Measurements from ENCODE around the gene CASS4. TPM values are rescaled to one million over a fixed set of nuclear protein-coding genes. Genes with fewer than 3 reads are reported as not detected.

Gene CASS4
- total RNA-seq, 1 donor from 2014 or later, result not detected

DNA sequence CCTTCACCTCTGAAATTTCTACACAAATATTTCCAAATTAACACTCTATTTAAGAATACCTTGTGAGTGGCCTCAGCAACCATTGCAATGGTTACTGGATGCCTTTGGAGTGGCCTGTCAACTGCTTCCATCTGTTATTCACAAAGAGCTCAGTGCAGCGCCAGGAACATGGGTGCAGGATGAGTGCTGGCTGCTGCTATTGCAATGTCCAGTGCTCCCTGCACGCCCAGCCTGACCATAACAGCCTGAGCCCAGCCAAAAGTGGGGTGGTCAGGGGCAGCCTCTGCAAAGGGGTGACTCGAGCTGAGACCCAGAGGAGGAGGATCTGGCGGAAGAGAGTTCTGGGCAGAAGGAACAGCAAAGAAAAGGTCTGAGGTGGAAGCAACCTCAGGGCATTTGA lies 18.4 kb downstream of the CASS4 start:
- no peak overlapping the region for H3K4me3 Mint-ChIP-seq
- no peak overlapping the region for H3K27ac Mint-ChIP-seq
- no peaks in the 10 kb centered on the region for H3K36me3 Mint-ChIP-seq
- Histone ChIP-seq H3K4me2 (no peak overlapping the region), H3K9ac (no peak overlapping the region), H3F3A (ENCODE audit: low read depth) (no peaks in the 10 kb centered on the region), H4K20me1 (ENCODE audit: low read depth) (no peaks in the 10 kb centered on the region), H2AFZ (replicated peaks) (no peak overlapping the region), H3K27ac (no peak overlapping the region), H3K4me1 (no peaks in the 10 kb centered on the region), H3K9me3 (ENCODE audit: low read depth) (no peaks in the 10 kb centered on the region), H3K27me3 (peaks cover 24% of the 10 kb centered on the region), H3K4me3 (no peak overlapping the region), H3K36me3 (no peaks in the 10 kb centered on the region), H3K79me2 (ENCODE audit: low read depth) (no peaks in the 10 kb centered on the region)
- H3K27me3 Mint-ChIP-seq (ENCODE audit: insufficient read depth, low read depth), result no peaks in the 10 kb centered on the region
- TF ChIP-seq, protein P1, sequence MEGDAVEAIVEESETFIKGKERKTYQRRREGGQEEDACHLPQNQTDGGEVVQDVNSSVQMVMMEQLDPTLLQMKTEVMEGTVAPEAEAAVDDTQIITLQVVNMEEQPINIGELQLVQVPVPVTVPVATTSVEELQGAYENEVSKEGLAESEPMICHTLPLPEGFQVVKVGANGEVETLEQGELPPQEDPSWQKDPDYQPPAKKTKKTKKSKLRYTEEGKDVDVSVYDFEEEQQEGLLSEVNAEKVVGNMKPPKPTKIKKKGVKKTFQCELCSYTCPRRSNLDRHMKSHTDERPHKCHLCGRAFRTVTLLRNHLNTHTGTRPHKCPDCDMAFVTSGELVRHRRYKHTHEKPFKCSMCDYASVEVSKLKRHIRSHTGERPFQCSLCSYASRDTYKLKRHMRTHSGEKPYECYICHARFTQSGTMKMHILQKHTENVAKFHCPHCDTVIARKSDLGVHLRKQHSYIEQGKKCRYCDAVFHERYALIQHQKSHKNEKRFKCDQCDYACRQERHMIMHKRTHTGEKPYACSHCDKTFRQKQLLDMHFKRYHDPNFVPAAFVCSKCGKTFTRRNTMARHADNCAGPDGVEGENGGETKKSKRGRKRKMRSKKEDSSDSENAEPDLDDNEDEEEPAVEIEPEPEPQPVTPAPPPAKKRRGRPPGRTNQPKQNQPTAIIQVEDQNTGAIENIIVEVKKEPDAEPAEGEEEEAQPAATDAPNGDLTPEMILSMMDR (IDR thresholded peaks at IDR 0.05), result no peak
- no peak for TF ChIP-seq EZH2 (IDR thresholded peaks at IDR 0.05)
- no peak for TF ChIP-seq EZH2phosphoT487 (IDR thresholded peaks at IDR 0.05)
- no peak for DNase-seq (ENCODE audit: low spot score)
- H3K9me3 Mint-ChIP-seq, result no peaks in the 10 kb centered on the region
- H3K4me1 Mint-ChIP-seq, result peaks cover 31% of the 10 kb centered on the region

DNA sequence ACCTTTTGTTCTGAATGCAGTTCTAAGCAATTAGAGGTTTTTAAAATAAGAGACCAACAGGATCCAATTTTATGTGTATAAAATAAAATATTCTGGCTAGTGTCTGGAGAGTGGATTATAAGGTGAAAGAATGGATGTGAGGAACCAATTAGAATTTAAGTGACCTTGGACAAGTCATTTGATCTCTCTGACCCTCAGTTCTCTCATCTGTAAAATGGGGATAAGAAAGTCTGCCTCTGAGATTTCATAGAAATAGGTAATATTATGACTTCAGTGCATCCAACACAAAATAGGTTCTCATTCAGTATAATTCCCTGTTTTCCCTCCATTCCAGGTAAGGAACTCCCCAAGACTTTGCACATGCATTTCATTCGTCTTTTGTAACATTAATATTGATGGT lies 18.9 kb downstream of the CASS4 start:
- Histone ChIP-seq H3K4me1 (no peaks in the 10 kb centered on the region), H3K4me2 (no peak overlapping the region), H4K20me1 (ENCODE audit: low read depth) (no peaks in the 10 kb centered on the region), H2AFZ (replicated peaks) (no peak overlapping the region), H3K27ac (no peak overlapping the region), H3K79me2 (ENCODE audit: low read depth) (no peaks in the 10 kb centered on the region), H3K27me3 (peaks cover 20% of the 10 kb centered on the region), H3K9ac (no peak overlapping the region), H3K4me3 (no peak overlapping the region), H3F3A (ENCODE audit: low read depth) (no peaks in the 10 kb centered on the region), H3K36me3 (no peaks in the 10 kb centered on the region), H3K9me3 (ENCODE audit: low read depth) (no peaks in the 10 kb centered on the region)
- TF ChIP-seq, protein P1 (IDR thresholded peaks at IDR 0.05), result no peak
- TF ChIP-seq EZH2 (IDR thresholded peaks at IDR 0.05), result no peak
- no peak for TF ChIP-seq EZH2phosphoT487 (IDR thresholded peaks at IDR 0.05)
- Mint-ChIP-seq H3K36me3 (no peaks in the 10 kb centered on the region), H3K9me3 (no peaks in the 10 kb centered on the region), H3K4me3 (no peak overlapping the region), H3K27me3 (ENCODE audit: insufficient read depth, low read depth) (no peaks in the 10 kb centered on the region), H3K4me1 (peaks cover 31% of the 10 kb centered on the region), H3K27ac (no peak overlapping the region)
- DNase-seq (ENCODE audit: low spot score), result no peak

DNA sequence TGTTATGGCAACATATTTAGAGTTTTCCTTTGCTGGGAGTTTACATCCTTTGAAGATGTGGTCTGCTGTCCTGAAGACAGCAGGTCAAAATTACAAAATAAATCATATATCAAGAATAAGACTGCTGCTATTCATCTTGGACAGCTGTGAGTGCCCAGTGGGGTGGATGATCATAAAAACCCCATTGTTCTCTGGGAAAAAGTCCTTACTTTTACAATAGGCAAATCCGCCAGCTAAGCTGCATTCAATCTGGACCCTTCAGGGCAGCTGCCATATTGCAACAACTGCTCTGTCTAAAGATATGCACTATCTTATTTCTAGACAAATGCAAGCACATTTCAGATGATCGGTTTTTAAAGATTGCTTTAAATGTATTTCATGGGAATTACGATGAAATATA lies 19.4 kb downstream of the CASS4 start:
- Mint-ChIP-seq H3K27ac (no peak overlapping the region), H3K4me1 (peaks cover 31% of the 10 kb centered on the region), H3K36me3 (no peaks in the 10 kb centered on the region), H3K4me3 (no peak overlapping the region), H3K27me3 (ENCODE audit: insufficient read depth, low read depth) (no peaks in the 10 kb centered on the region), H3K9me3 (no peaks in the 10 kb centered on the region)
- Histone ChIP-seq H3K79me2 (ENCODE audit: low read depth) (no peaks in the 10 kb centered on the region), H3K36me3 (no peaks in the 10 kb centered on the region), H3K4me2 (no peak overlapping the region), H3K27me3 (peaks cover 17% of the 10 kb centered on the region), H3K27ac (no peak overlapping the region), H2AFZ (replicated peaks) (no peak overlapping the region), H3K9me3 (ENCODE audit: low read depth) (no peaks in the 10 kb centered on the region), H3K4me3 (no peak overlapping the region), H3K4me1 (no peaks in the 10 kb centered on the region), H4K20me1 (ENCODE audit: low read depth) (no peaks in the 10 kb centered on the region), H3F3A (ENCODE audit: low read depth) (no peaks in the 10 kb centered on the region), H3K9ac (no peak overlapping the region)
- DNase-seq (ENCODE audit: low spot score), result no peak
- TF ChIP-seq EZH2 (IDR thresholded peaks at IDR 0.05) (no peak), EZH2phosphoT487 (IDR thresholded peaks at IDR 0.05) (no peak)
- TF ChIP-seq, protein P1 (IDR thresholded peaks at IDR 0.05), result no peak
